OCI-LY7 (cell line): ENCODE measurements around the gene AGRN.

ENCODE experiments used
- EZH2phosphoT487 ChIP-seq: fragments of 200-600 bp; sonication (generic); IDR thresholded peaks from 2 replicates; pipeline ENCODE4 v1.6.1; 2018; ENCODE audit warnings: low read depth, borderline replicate concordance, mild to moderate bottlenecking, mixed run types, antibody characterized with exemption, low read length, moderate library complexity, mixed read lengths
- TF ChIP-seq, protein P1 (sequence below): fragments of 200-600 bp; sonication (generic); conservative IDR thresholded peaks from 2 replicates; pipeline ENCODE4 v1.5.1; 2014; ENCODE audit warnings: mild to moderate bottlenecking, antibody characterized with exemption, low read length, moderate library complexity, mixed read lengths

GRCh38 chr1:1066403-1067283 is 46.7 kb downstream of the AGRN start:
- TF ChIP-seq, protein P1, sequence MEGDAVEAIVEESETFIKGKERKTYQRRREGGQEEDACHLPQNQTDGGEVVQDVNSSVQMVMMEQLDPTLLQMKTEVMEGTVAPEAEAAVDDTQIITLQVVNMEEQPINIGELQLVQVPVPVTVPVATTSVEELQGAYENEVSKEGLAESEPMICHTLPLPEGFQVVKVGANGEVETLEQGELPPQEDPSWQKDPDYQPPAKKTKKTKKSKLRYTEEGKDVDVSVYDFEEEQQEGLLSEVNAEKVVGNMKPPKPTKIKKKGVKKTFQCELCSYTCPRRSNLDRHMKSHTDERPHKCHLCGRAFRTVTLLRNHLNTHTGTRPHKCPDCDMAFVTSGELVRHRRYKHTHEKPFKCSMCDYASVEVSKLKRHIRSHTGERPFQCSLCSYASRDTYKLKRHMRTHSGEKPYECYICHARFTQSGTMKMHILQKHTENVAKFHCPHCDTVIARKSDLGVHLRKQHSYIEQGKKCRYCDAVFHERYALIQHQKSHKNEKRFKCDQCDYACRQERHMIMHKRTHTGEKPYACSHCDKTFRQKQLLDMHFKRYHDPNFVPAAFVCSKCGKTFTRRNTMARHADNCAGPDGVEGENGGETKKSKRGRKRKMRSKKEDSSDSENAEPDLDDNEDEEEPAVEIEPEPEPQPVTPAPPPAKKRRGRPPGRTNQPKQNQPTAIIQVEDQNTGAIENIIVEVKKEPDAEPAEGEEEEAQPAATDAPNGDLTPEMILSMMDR, result no peak
- TF ChIP-seq EZH2phosphoT487, result no peak
